ENCODE data around the gene ZBED4. TPM values are rescaled to one million over a fixed set of nuclear protein-coding genes. Genes with fewer than 3 reads are reported as not detected.

Gene ZBED4, protein sequence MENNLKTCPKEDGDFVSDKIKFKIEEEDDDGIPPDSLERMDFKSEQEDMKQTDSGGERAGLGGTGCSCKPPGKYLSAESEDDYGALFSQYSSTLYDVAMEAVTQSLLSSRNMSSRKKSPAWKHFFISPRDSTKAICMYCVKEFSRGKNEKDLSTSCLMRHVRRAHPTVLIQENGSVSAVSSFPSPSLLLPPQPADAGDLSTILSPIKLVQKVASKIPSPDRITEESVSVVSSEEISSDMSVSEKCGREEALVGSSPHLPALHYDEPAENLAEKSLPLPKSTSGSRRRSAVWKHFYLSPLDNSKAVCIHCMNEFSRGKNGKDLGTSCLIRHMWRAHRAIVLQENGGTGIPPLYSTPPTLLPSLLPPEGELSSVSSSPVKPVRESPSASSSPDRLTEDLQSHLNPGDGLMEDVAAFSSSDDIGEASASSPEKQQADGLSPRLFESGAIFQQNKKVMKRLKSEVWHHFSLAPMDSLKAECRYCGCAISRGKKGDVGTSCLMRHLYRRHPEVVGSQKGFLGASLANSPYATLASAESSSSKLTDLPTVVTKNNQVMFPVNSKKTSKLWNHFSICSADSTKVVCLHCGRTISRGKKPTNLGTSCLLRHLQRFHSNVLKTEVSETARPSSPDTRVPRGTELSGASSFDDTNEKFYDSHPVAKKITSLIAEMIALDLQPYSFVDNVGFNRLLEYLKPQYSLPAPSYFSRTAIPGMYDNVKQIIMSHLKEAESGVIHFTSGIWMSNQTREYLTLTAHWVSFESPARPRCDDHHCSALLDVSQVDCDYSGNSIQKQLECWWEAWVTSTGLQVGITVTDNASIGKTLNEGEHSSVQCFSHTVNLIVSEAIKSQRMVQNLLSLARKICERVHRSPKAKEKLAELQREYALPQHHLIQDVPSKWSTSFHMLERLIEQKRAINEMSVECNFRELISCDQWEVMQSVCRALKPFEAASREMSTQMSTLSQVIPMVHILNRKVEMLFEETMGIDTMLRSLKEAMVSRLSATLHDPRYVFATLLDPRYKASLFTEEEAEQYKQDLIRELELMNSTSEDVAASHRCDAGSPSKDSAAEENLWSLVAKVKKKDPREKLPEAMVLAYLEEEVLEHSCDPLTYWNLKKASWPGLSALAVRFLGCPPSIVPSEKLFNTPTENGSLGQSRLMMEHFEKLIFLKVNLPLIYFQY
- total RNA-seq: 17.2 and 17.3 TPM in 2 replicates
- long read RNA-seq, partial matches to known transcripts: 0 of 18 reads
- long read RNA-seq, other reads (novel, unspliced or antisense): 18 of 18 reads

DNA sequence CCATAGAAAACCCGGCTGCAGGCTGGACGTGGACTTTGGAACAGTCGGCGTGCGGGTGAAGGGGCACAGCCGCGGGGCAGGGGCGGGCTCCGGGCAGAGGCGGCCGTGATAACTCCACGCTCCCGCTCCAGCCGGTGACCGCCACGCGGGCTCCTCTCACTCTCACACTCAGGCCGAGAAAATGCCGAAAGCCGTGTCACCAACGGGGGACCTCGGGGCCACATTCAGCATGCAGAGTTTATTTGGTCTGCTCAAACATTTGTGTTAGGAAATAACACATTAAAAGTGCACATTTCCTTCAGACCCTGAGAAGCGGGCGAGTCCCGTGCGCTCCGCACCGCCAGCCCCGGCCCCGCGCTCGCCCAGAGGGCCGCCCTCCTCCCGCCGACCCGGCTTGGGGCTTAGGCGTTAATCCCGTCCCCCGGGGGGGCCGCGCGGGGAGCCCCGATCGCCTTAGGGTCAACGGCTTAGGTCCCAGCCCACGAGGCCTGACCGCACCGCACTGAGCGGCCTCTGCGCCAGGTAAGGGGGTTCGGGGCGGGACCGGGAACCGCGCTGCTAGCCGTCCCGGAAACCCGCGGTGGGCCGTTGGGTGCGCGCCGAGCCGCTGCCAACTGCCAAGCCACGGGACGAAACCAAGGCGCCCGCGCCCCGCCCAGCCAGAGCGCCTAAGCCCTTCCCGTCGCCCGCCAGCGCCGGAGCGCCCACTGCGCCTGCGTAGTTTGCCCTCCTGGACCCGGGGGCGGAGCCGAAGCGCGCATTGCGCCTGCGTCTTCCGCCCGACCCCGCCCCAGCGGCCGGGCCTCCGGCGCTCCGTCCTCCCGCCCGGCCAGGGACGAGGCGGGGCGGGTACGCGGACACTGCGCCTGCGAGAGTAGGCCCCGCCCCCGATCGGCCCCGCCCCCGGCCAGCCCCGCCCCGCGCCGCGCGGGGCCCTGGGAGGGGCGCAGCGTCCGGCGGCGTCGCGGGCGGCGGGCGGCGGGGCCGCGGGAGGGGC lies at the start of gene ZBED4:
Gene ZBED4, plus strand, starts transcription at position 947 of the 997 bp plus-strand sequence. CDS start 29,819 bp downstream, outside the sequence.
- Mint-ChIP-seq H3K36me3 (ENCODE audit: unreplicated experiment) (no peaks in the 10 kb centered on the region), H3K9me3 (ENCODE audit: unreplicated experiment) (no peaks in the 10 kb centered on the region), H3K4me1 (ENCODE audit: unreplicated experiment) (peaks cover 28% of the 10 kb centered on the region), H3K4me3 (ENCODE audit: unreplicated experiment) (peak within 1 kb of the TSS; percentile 93), H3K27ac (ENCODE audit: unreplicated experiment) (peak within 1 kb of the TSS; percentile 96), H3K27me3 (ENCODE audit: unreplicated experiment) (peaks cover 13% of the 10 kb centered on the region)
- no peak for TF ChIP-seq CTCF (IDR thresholded peaks at IDR 0.05)
- DNase-seq (ENCODE audit: extremely low spot score, unreplicated experiment): peak; percentile 100

- H3K9me3 Mint-ChIP-seq (ENCODE audit: unreplicated experiment): no peaks in the 10 kb centered on the region
- no peak overlapping the region for H3K4me3 Mint-ChIP-seq (ENCODE audit: unreplicated experiment)
- H3K36me3 Mint-ChIP-seq (ENCODE audit: unreplicated experiment): peaks cover 23% of the 10 kb centered on the region
- no peak for TF ChIP-seq CTCF (IDR thresholded peaks at IDR 0.05)
- no peak overlapping the region for H3K27ac Mint-ChIP-seq (ENCODE audit: unreplicated experiment)
- no peak for DNase-seq (ENCODE audit: extremely low spot score, unreplicated experiment)
- H3K4me1 Mint-ChIP-seq (ENCODE audit: unreplicated experiment): peaks cover 24% of the 10 kb centered on the region
- H3K27me3 Mint-ChIP-seq (ENCODE audit: unreplicated experiment): no peaks in the 10 kb centered on the region
These were observed 46.5 kb upstream of the ZBED4 start for GRCh38 chr22:49807129-49807528.

GRCh38 chr22:49807780-49808708 lies 45.6 kb upstream of the ZBED4 start:
- no peak overlapping the region for H3K4me3 Mint-ChIP-seq (ENCODE audit: unreplicated experiment)
- H3K4me1 Mint-ChIP-seq (ENCODE audit: unreplicated experiment): peaks cover 24% of the 10 kb centered on the region
- H3K27ac Mint-ChIP-seq (ENCODE audit: unreplicated experiment): no peak overlapping the region
- DNase-seq (ENCODE audit: extremely low spot score, unreplicated experiment): no peak
- TF ChIP-seq CTCF (IDR thresholded peaks at IDR 0.05): no peak
- peaks cover 21% of the 10 kb centered on the region for H3K36me3 Mint-ChIP-seq (ENCODE audit: unreplicated experiment)
- no peaks in the 10 kb centered on the region for H3K9me3 Mint-ChIP-seq (ENCODE audit: unreplicated experiment)
- H3K27me3 Mint-ChIP-seq (ENCODE audit: unreplicated experiment): no peaks in the 10 kb centered on the region
